ENCODE data around the gene COL15A1. TPM values are rescaled to one million over a fixed set of nuclear protein-coding genes. Genes with fewer than 3 reads are reported as not detected.

The COL15A1 gene
- total RNA-seq, 4 donors from 2014 or later = 4.6 to 51.9 (median 10.7) TPM

DNA sequence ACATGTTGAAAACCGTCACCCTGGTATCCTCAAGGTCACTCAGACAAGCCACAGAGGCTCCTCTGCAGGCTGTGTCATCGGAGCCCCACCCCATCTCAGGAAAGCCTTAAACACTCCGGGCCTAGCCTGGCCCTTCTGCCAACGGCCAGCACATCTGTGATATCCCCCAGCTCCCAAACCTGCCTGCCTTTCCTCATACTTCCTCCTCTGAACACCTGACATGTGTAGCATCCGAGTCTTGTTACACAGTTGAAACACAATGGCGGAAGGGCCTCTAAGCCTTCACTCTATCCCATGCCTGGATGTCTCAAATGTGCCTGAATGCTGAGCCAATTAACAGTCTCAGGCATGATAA is 128.3 kb downstream of the COL15A1 start:
- Histone ChIP-seq H3K9me3 (no peaks in the 10 kb centered on the region), H3K36me3 (no peaks in the 10 kb centered on the region), H3K4me1 (peaks cover 0 to 10% (median 2%) of the 10 kb centered on the region in 4 donors), H3K4me3 (no peak overlapping the region), H3K27ac (no peak overlapping the region), H3K27me3 (no peaks in the 10 kb centered on the region)
- 85% methylated on average over 6 of the region's 6 CpGs; no CpG with 5 or more reads in 1 of the 2 donors for WGBS, 2 donors (ENCODE audit: low coverage in 1 of 2)
- TF ChIP-seq, protein P1, sequence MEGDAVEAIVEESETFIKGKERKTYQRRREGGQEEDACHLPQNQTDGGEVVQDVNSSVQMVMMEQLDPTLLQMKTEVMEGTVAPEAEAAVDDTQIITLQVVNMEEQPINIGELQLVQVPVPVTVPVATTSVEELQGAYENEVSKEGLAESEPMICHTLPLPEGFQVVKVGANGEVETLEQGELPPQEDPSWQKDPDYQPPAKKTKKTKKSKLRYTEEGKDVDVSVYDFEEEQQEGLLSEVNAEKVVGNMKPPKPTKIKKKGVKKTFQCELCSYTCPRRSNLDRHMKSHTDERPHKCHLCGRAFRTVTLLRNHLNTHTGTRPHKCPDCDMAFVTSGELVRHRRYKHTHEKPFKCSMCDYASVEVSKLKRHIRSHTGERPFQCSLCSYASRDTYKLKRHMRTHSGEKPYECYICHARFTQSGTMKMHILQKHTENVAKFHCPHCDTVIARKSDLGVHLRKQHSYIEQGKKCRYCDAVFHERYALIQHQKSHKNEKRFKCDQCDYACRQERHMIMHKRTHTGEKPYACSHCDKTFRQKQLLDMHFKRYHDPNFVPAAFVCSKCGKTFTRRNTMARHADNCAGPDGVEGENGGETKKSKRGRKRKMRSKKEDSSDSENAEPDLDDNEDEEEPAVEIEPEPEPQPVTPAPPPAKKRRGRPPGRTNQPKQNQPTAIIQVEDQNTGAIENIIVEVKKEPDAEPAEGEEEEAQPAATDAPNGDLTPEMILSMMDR (IDR thresholded peaks at IDR 0.05) = no peak
- no peak for DNase-seq
- intact Hi-C loops (cut with DNase I; ENCODE audit: low total_unique reads) (no loop called here), in situ Hi-C loops (cut with MboI; ENCODE audit: low pct_ligation_motif_present in 1 of 4, low pct_unique_long_range_greater_than_20kb in 1 of 4, low sequenced_read_pairs in 3 of 4) (no loop called here)

DNA sequence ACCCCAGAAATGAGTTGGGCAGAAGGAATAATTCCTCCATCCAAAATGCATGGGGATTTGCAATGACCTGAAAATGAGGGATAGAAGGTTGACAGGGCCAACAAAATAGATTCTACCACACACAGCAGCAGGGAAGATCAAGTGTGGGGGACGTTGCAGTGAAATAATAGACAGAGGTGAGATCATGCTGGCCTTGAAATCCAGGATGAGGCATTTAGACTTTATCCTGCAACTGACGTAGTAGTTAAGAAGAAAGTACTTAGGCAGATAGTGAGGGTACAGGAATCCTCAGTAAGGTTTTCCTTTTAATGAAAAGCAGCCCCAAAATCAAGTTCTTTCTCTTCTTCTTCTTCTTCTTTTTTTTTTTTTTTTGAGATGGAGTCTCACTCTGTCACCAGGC is 129.6 kb downstream of the COL15A1 start:
- intact Hi-C loops (cut with DNase I; ENCODE audit: low total_unique reads) = no loop called here
- no peak overlapping the region for H3K4me3 ChIP-seq
- DNase-seq = no peak
- no peaks in the 10 kb centered on the region for H3K9me3 ChIP-seq
- no peak overlapping the region for H3K27ac ChIP-seq
- TF ChIP-seq POLR2A (IDR thresholded peaks at IDR 0.05) (no peak), EP300 (IDR thresholded peaks at IDR 0.05; ENCODE audit: low read depth) (no peak), POLR2AphosphoS5 (IDR thresholded peaks at IDR 0.05) (no peak)
- TF ChIP-seq, protein P1 (IDR thresholded peaks at IDR 0.05) = no peak
- in situ Hi-C loops (cut with MboI; ENCODE audit: low pct_ligation_motif_present in 1 of 4, low pct_unique_long_range_greater_than_20kb in 1 of 4, low sequenced_read_pairs in 3 of 4) = no loop called here
- no peaks in the 10 kb centered on the region for H3K27me3 ChIP-seq
- H3K36me3 ChIP-seq = no peaks in the 10 kb centered on the region
- peaks cover 0 to 16% (median 2%) of the 10 kb centered on the region in 4 donors for H3K4me1 ChIP-seq
- 52 to 53% methylated on average over 2 of the region's 2 CpGs for whole genome bisulfite sequencing, 2 donors (ENCODE audit: low coverage in 1 of 2)

DNA sequence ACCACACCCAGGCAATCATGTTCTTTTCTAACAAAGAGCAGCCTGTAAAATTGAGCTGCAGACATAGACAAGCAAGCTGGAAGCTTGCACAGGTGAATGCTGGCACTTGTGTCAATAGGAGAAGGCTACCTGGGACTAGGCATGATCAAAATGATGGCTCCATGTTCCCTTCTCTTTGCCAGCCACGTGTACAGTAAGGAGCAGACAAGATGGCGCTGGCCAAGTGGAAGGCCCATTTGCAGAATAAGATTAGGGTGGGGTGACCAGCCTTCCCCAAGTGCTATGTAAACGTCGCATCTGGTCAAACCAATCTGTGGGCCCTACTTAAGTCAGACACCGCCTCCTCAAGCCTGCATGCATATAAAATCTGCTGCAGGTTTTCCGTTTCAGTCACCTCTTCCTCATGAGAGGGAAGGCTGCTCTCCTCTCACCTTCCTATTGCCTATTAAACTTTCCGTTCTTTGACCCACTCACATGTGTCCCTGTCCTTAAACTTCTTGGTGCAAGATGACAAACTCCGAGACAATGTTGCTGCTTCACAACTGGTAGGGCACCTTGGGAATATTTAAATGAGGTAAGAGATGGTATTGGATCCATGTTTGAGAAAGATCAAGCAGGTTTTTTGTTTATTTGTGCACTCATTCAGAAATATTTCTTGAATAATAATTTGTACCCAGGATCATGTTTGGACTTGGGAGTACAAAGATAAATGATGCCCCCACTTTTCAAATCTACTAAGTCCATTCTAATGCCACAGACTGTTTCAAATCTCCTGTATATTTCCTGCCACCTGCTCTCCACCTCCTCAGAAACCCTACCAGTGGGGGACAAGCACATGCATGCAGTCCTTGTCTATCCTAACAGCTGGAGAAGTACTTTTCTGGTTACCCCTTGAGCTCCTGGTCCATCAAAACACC is 130.5 kb downstream of the COL15A1 start:
- DNase-seq = no peak
- intact Hi-C loops (cut with DNase I; ENCODE audit: low total_unique reads) (no loop called here), in situ Hi-C loops (cut with MboI; ENCODE audit: low pct_ligation_motif_present in 1 of 4, low pct_unique_long_range_greater_than_20kb in 1 of 4, low sequenced_read_pairs in 3 of 4) (no loop called here)
- Histone ChIP-seq H3K27ac (no peak overlapping the region), H3K4me1 (peaks cover 0 to 16% (median 2%) of the 10 kb centered on the region in 4 donors), H3K4me3 (no peak overlapping the region), H3K36me3 (no peaks in the 10 kb centered on the region), H3K9me3 (no peaks in the 10 kb centered on the region), H3K27me3 (no peaks in the 10 kb centered on the region)
- TF ChIP-seq EP300 (IDR thresholded peaks at IDR 0.05; ENCODE audit: low read depth) (no peak), POLR2A (IDR thresholded peaks at IDR 0.05) (no peak), POLR2AphosphoS5 (IDR thresholded peaks at IDR 0.05) (no peak)
- TF ChIP-seq, protein P1 (IDR thresholded peaks at IDR 0.05) = no peak
- WGBS, 2 donors (ENCODE audit: low coverage in 1 of 2) = 86 to 87% methylated on average over 6 to 8 of the region's 8 CpGs

DNA sequence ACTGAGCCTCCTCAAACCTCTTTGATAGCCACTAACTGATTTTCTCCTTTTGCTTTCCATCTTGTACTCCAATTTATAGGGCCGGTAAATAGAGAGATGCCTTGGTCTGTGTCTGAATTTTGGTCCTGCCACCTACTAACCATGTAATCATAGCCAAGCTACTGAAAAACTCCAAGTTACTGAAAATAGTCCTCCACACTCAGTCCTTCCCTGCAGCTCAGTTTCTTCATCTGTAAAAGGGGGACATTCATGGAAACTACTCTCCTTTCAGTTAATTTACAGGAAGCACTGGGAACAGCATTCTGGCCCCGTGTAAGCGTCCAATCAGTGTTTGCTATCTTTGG is 131.2 kb downstream of the COL15A1 start:
- no peaks in the 10 kb centered on the region for H3K36me3 ChIP-seq
- H3K27ac ChIP-seq = no peak overlapping the region
- H3K9me3 ChIP-seq = no peaks in the 10 kb centered on the region
- no peak for TF ChIP-seq POLR2AphosphoS5 (IDR thresholded peaks at IDR 0.05)
- TF ChIP-seq, protein P1 (IDR thresholded peaks at IDR 0.05) = no peak
- no peak for TF ChIP-seq POLR2A (IDR thresholded peaks at IDR 0.05)
- no peak for TF ChIP-seq EP300 (IDR thresholded peaks at IDR 0.05; ENCODE audit: low read depth)
- H3K4me1 ChIP-seq = peaks cover 0 to 16% (median 2%) of the 10 kb centered on the region in 4 donors
- WGBS, 2 donors (ENCODE audit: low coverage in 1 of 2) = 90 to 91% methylated on average over 2 to 3 of the region's 3 CpGs
- H3K4me3 ChIP-seq = no peak overlapping the region
- H3K27me3 ChIP-seq = no peaks in the 10 kb centered on the region
- in situ Hi-C loops (cut with MboI; ENCODE audit: low pct_ligation_motif_present in 1 of 4, low pct_unique_long_range_greater_than_20kb in 1 of 4, low sequenced_read_pairs in 3 of 4) (no loop called here), intact Hi-C loops (cut with DNase I; ENCODE audit: low total_unique reads) (no loop called here)
- no peak for DNase-seq

All from transverse colon (tissue), 4 donors.